DND-41 (cell line): ENCODE measurements around the gene PARD6G.

Experiments used
- EZH2 ChIP-seq: IDR thresholded peaks from 3 replicates; pipeline ENCODE4 v1.6.1; 2012; ENCODE audit warnings: borderline replicate concordance, low read depth, mild to moderate bottlenecking, moderate library complexity, low read length, inconsistent platforms; ENCODE audit not compliant: severe bottlenecking
- TF ChIP-seq, protein P1 (sequence below): IDR thresholded peaks from 2 replicates; pipeline ENCODE4 v1.5.1; 2012; ENCODE audit warnings: borderline replicate concordance, low read length, moderate library complexity, mild to moderate bottlenecking; ENCODE audit not compliant: poor library complexity, severe bottlenecking; ENCODE audit errors: extremely low read depth

DNA sequence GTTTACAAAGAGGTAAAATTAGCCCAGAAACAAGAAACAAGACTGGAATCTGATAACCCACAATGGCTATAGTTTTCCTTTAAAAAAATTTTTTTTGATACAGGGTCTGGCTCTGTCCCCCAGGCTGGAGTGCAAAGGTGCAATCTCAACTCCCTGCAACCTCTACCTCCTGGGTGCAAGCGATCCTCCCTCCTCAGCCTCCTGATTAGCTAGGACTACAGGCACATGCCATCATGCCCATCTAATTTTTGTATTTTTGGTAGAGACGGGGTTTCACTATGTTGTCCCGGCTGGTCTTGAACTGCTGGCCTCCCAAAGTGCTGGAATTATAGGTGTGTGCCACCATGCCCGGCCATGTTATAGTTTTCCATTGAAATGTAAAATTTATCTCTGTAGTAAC is 12.3 kb upstream of the PARD6G start:
- TF ChIP-seq, protein P1, sequence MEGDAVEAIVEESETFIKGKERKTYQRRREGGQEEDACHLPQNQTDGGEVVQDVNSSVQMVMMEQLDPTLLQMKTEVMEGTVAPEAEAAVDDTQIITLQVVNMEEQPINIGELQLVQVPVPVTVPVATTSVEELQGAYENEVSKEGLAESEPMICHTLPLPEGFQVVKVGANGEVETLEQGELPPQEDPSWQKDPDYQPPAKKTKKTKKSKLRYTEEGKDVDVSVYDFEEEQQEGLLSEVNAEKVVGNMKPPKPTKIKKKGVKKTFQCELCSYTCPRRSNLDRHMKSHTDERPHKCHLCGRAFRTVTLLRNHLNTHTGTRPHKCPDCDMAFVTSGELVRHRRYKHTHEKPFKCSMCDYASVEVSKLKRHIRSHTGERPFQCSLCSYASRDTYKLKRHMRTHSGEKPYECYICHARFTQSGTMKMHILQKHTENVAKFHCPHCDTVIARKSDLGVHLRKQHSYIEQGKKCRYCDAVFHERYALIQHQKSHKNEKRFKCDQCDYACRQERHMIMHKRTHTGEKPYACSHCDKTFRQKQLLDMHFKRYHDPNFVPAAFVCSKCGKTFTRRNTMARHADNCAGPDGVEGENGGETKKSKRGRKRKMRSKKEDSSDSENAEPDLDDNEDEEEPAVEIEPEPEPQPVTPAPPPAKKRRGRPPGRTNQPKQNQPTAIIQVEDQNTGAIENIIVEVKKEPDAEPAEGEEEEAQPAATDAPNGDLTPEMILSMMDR = no peak
- no peak for TF ChIP-seq EZH2
